Panc1 (cell line): ENCODE results near the gene SLC13A3. TPM values are rescaled to one million over a fixed set of nuclear protein-coding genes. Genes with fewer than 3 reads are reported as not detected.

ENCODE experiments used
- ATAC-seq: fragments of 200-7000 bp; cut with Tn5 transposase; 2 replicates; pipeline ENCODE4 v1.9.1; 2020; ENCODE audit warnings: mild to moderate bottlenecking, moderate library complexity
- BruUV-seq: library from RNA; stranded (reverse); fragments of 400-500 nt; replicated peaks from 2 replicates; lab custom pipeline; 2021; lab: Mats Ljungman, UMichigan
- CTCF ChIA-PET: fragments of 300-600 bp; sonication (Branson Sonifier 250); formaldehyde crosslinking; loops from one replicate; lab custom pipeline; 2022; ENCODE audit warnings: antibody characterized with exemption; lab: Charles Lee
- POLR2A ChIA-PET: fragments of 300-600 bp; sonication (Branson Sonifier 250); formaldehyde crosslinking; loops from one replicate; lab custom pipeline; 2022; ENCODE audit warnings: antibody characterized with exemption; lab: Charles Lee
- DNase-seq: peaks from one replicate; pipeline ENCODE4 v3.0.0-alpha.2; 2010; ENCODE audit warnings: low read depth, low spot score
- H3K27ac ChIP-seq: 2 replicates; pipeline ENCODE4 v1.5.1; 2011; ENCODE audit warnings: mild to moderate bottlenecking, low read length, inconsistent platforms
- H3K27me3 ChIP-seq: fragments of 200-500 bp; sonication (Bioruptor generic); 2 replicates; pipeline ENCODE4 v1.6.0; 2014; ENCODE audit warnings: low read length, inconsistent platforms; ENCODE audit not compliant: control insufficient read depth, insufficient read depth
- H3K36me3 ChIP-seq: fragments of 200-500 bp; sonication (Bioruptor generic); 2 replicates; pipeline ENCODE4 v1.5.1; 2014; ENCODE audit warnings: inconsistent platforms, mild to moderate bottlenecking, low read length, moderate library complexity; ENCODE audit not compliant: control insufficient read depth, insufficient read depth
- H3K4me1 ChIP-seq: 2 replicates; pipeline ENCODE4 v1.5.1; 2011; ENCODE audit warnings: inconsistent platforms, mild to moderate bottlenecking, low read length, moderate library complexity; ENCODE audit not compliant: control insufficient read depth, insufficient read depth
- H3K4me3 ChIP-seq, 2 experiments: 2 replicates each; pipeline ENCODE4 v1.5.1; 2011 to 2012; ENCODE audit warnings: low read depth in 2 of 2, low read length in 2 of 2, mild to moderate bottlenecking in 2 of 2, inconsistent platforms in 1 of 2, moderate library complexity in 1 of 2
- H3K9me3 ChIP-seq: fragments of 200-500 bp; sonication (Bioruptor generic); 2 replicates; pipeline ENCODE4 v1.5.1; 2014; ENCODE audit warnings: low read depth, mild to moderate bottlenecking, inconsistent platforms, low read length, moderate library complexity; ENCODE audit not compliant: control insufficient read depth, insufficient read depth
- POLR2AphosphoS5 ChIP-seq: IDR thresholded peaks from 2 replicates; pipeline ENCODE4 v1.6.1; 2012; ENCODE audit warnings: mild to moderate bottlenecking, low read depth, low read length, moderate library complexity
- REST ChIP-seq, 2 experiments: IDR thresholded peaks; 2 replicates each; pipeline ENCODE4 v1.6.1; 2011 to 2012; ENCODE audit warnings: low read depth in 2 of 2, control low read depth in 1 of 2, low read length in 1 of 2, mild to moderate bottlenecking in 1 of 2, moderate library complexity in 1 of 2; ENCODE audit not compliant: insufficient read depth in 1 of 2
- SIN3A ChIP-seq: IDR thresholded peaks from 2 replicates; pipeline ENCODE4 v1.6.1; 2012; ENCODE audit warnings: low read depth, mild to moderate bottlenecking, low read length, moderate library complexity, borderline replicate concordance; ENCODE audit not compliant: insufficient read depth
- TCF7L2 ChIP-seq: IDR thresholded peaks from 2 replicates; pipeline ENCODE4 v1.6.1; 2011; ENCODE audit warnings: mild to moderate bottlenecking, low read depth, low read length, inconsistent platforms
- in situ Hi-C: cut with HindIII; loops from 2 replicates; pipeline ENCODE4 v1.10.0; 2016; ENCODE audit warnings: low sequenced_read_pairs, low pct_unique_long_range_greater_than_20kb
- intact Hi-C: fragments of 100-400 bp; cut with micrococcal nuclease; formaldehyde crosslinking; loops from one replicate; pipeline ENCODE4 v1.10.0; 2022; ENCODE audit not compliant: unreplicated experiment
- total RNA-seq: library from RNA; stranded (reverse); gene quantifications from one replicate; pipeline ENCODE4 v1.2.1, GENCODE V29; 2021; ENCODE audit not compliant: unreplicated experiment
- TF ChIP-seq, protein P1 (sequence below): fragments of 450-650 bp; IDR thresholded peaks from 2 replicates; pipeline ENCODE4 v1.5.1; 2017; ENCODE audit warnings: mild to moderate bottlenecking

The SLC13A3 gene
- total RNA-seq, 1 experiment from 2014 or later = 0.31 TPM

DNA sequence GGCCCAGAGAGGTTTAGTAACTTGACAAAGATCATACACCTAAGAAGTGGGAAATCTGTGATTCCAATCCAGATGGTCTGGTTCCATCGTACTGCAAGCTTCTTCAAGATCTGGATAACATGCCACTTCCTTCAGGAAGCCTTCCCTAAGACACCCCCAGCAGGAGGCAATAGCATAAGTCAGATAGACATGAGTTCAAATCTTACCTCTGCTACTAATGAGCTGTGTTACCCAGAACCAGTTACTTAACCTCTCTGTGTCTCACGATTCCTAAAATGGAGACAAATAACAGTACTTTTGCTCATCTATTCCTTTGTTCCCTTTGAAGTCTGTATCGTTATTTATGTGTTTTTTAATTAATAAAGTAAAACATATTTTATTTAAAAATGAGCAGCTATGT lies 78.5 kb downstream of the SLC13A3 start:
- intact Hi-C loops (no loop called here), in situ Hi-C loops (no loop called here)
- peaks cover 3% of the 10 kb centered on the region; the same call in 1 of the 2 replicates for H3K4me1 ChIP-seq
- CTCF ChIA-PET = no interaction called here
- no TSS peak for BruUV-seq
- DNase-seq = no peak
- ATAC-seq = no peak
- no peak overlapping the region for H3K4me3 ChIP-seq
- H3K27ac ChIP-seq = no peak overlapping the region
- no peaks in the 10 kb centered on the region; the same call in 1 of the 2 replicates for H3K27me3 ChIP-seq
- H3K36me3 ChIP-seq = no peaks in the 10 kb centered on the region
- H3K9me3 ChIP-seq = no peaks in the 10 kb centered on the region
- TF ChIP-seq POLR2AphosphoS5 (no peak), TCF7L2 (no peak), REST (IDR thresholded peaks at IDR 0.05; ENCODE audit: insufficient read depth in 1 of 2, low read depth in 2 of 2, low read length in 1 of 2) (no peak), SIN3A (no peak)
- TF ChIP-seq, protein P1, sequence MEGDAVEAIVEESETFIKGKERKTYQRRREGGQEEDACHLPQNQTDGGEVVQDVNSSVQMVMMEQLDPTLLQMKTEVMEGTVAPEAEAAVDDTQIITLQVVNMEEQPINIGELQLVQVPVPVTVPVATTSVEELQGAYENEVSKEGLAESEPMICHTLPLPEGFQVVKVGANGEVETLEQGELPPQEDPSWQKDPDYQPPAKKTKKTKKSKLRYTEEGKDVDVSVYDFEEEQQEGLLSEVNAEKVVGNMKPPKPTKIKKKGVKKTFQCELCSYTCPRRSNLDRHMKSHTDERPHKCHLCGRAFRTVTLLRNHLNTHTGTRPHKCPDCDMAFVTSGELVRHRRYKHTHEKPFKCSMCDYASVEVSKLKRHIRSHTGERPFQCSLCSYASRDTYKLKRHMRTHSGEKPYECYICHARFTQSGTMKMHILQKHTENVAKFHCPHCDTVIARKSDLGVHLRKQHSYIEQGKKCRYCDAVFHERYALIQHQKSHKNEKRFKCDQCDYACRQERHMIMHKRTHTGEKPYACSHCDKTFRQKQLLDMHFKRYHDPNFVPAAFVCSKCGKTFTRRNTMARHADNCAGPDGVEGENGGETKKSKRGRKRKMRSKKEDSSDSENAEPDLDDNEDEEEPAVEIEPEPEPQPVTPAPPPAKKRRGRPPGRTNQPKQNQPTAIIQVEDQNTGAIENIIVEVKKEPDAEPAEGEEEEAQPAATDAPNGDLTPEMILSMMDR = no peak
- POLR2A ChIA-PET = no interaction called here

DNA sequence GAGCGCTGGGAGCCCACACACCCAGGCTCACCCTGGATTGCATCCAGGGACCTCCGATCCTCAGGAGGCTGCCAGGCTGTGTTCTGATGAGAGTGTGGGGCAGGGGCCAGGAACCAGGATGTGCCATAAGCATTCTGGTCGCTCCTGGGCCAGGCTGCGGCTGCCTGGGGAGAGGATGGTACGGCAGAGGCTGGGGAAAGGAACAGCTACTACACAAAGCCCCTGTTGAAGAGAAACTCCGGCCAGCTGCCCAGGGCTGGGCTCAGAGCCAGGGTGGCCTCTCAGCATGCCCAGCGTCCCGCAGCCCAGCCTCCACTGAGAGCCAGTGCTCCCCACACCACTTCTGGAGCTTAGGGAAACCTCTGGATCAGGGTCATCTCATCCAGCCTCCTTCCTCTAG lies 79.1 kb downstream of the SLC13A3 start:
- peak; percentile 64 for ATAC-seq
- no peak for TF ChIP-seq REST (IDR thresholded peaks at IDR 0.05; ENCODE audit: insufficient read depth in 1 of 2, low read depth in 2 of 2, low read length in 1 of 2)
- no peak for TF ChIP-seq POLR2AphosphoS5
- TF ChIP-seq TCF7L2 = no peak

More for the DNA sequence above, 79.1 kb downstream of the SLC13A3 start:
- H3K36me3 ChIP-seq = no peaks in the 10 kb centered on the region
- no peaks in the 10 kb centered on the region; the same call in 1 of the 2 replicates for H3K27me3 ChIP-seq
- no peak overlapping the region for H3K4me3 ChIP-seq
- ChIA-PET CTCF (no interaction called here), POLR2A (no interaction called here)
- DNase-seq = no peak
- H3K4me1 ChIP-seq = peaks cover 3% of the 10 kb centered on the region; the same call in 1 of the 2 replicates
- BruUV-seq = no TSS peak
- H3K27ac ChIP-seq = no peak overlapping the region
- in situ Hi-C loops (no loop called here), intact Hi-C loops (no loop called here)
- H3K9me3 ChIP-seq = no peaks in the 10 kb centered on the region
